SK-N-SH (cell line): ENCODE data around the gene COPZ1. TPM values are rescaled to one million over a fixed set of nuclear protein-coding genes. Genes with fewer than 3 reads are reported as not detected.
A peak's percentile ranks its signal among the peaks of the same experiment; 100 is the strongest.
"Not testable (repeated sequence)": the region's sequence is repeated elsewhere in the genome, so short reads cannot be mapped to it uniquely, and the experiment has no call there.

Experiments used
- CTCF ChIA-PET: fragments of 300-600, 350-600 bp; formaldehyde crosslinking; extraction: SDS; loops from one replicate; lab custom pipeline; 2021; lab: Yijun Ruan, JAX
- POLR2A ChIA-PET: fragments of 350-600 bp; sonication (Branson Sonifier 250); formaldehyde crosslinking; extraction: SDS; loops from one replicate; lab custom pipeline; 2020; ENCODE audit warnings: antibody characterized with exemption, inconsistent platforms; lab: Yijun Ruan, JAX
- DNase-seq: peaks from one replicate; pipeline ENCODE4 v3.0.0; 2012
- H2AFZ ChIP-seq: fragments of 200-600 bp; sonication (generic); 2 replicates; pipeline ENCODE4 v1.8.1; 2016; ENCODE audit warnings: antibody characterized with exemption, mild to moderate bottlenecking, low read depth
- H3F3A ChIP-seq: fragments of 200-600 bp; sonication (generic); replicated peaks from 2 replicates; pipeline ENCODE3; 2016; ENCODE audit warnings: antibody characterized with exemption, mild to moderate bottlenecking; ENCODE audit not compliant: insufficient read depth
- H3K27ac ChIP-seq, 2 experiments: fragments of 200-500 bp in 1 of 2; fragments of 200-600 bp in 1 of 2; sonication (Bioruptor generic) in 1 of 2; sonication (generic), shearing (Covaris generic) in 1 of 2; 2 replicates each; pipeline versions ENCODE4 v1.5.1 to v1.6.1; 2014 to 2016; ENCODE audit warnings: low read depth in 2 of 2, inconsistent platforms in 1 of 2, low read length in 1 of 2, mild to moderate bottlenecking in 1 of 2, mixed read lengths in 1 of 2
- H3K27me3 ChIP-seq: fragments of 200-600 bp; sonication (generic), shearing (Covaris generic); 2 replicates; pipeline ENCODE4 v1.6.1; 2016; ENCODE audit warnings: mixed run types; ENCODE audit not compliant: insufficient read depth
- H3K36me3 ChIP-seq, 2 experiments: fragments of 200-500 bp in 1 of 2; fragments of 200-600 bp in 1 of 2; sonication (Bioruptor generic) in 1 of 2; sonication (generic) in 1 of 2; replicated peaks in 1 of 2; 2 replicates each; pipeline versions ENCODE3 to v1.5.1; 2014 to 2016; ENCODE audit warnings: low read length in 1 of 2, mild to moderate bottlenecking in 1 of 2; ENCODE audit not compliant: insufficient read depth in 2 of 2, control insufficient read depth in 1 of 2
- H3K4me1 ChIP-seq, 2 experiments: fragments of 200-500 bp in 1 of 2; fragments of 200-600 bp in 1 of 2; sonication (Bioruptor generic) in 1 of 2; sonication (generic), shearing (Covaris generic) in 1 of 2; 2 replicates each; pipeline versions ENCODE4 v1.5.1 to v1.6.1; 2014 to 2016; ENCODE audit warnings: low read depth in 1 of 2, low read length in 1 of 2, mixed run types in 1 of 2; ENCODE audit not compliant: insufficient read depth in 2 of 2, control insufficient read depth in 1 of 2
- H3K4me2 ChIP-seq: fragments of 200-600 bp; sonication (generic), shearing (Covaris generic); 2 replicates; pipeline ENCODE4 v1.6.1; 2017; ENCODE audit warnings: mixed run types
- H3K4me3 ChIP-seq, 2 experiments: fragments of 200-500 bp in 1 of 2; fragments of 200-600 bp in 1 of 2; sonication (Bioruptor generic) in 1 of 2; sonication (generic), shearing (Covaris generic) in 1 of 2; 2 replicates each; pipeline versions ENCODE4 v1.5.1 to v1.8.1; 2014 to 2016; ENCODE audit warnings: low read depth in 2 of 2, inconsistent platforms in 1 of 2, low read length in 1 of 2, mild to moderate bottlenecking in 1 of 2, mixed read lengths in 1 of 2, moderate library complexity in 1 of 2
- H3K79me2 ChIP-seq: fragments of 200-600 bp; sonication (generic); 2 replicates; pipeline ENCODE4 v1.8.1; 2017; ENCODE audit warnings: mild to moderate bottlenecking; ENCODE audit not compliant: insufficient read depth
- H3K9ac ChIP-seq: fragments of 200-600 bp; sonication (generic); 2 replicates; pipeline ENCODE4 v1.6.1; 2017; ENCODE audit warnings: mixed run types
- H3K9me2 ChIP-seq: fragments of 200-600 bp; sonication (generic); 2 replicates; pipeline ENCODE4 v1.6.1; 2017; ENCODE audit warnings: mixed run types
- H3K9me3 ChIP-seq: fragments of 200-600 bp; sonication (generic); 2 replicates; pipeline ENCODE4 v1.6.1; 2017; ENCODE audit warnings: mixed run types, mild to moderate bottlenecking, moderate library complexity
- H4K20me1 ChIP-seq: fragments of 200-600 bp; sonication (generic); 2 replicates; pipeline ENCODE4 v1.6.1; 2017; ENCODE audit warnings: mild to moderate bottlenecking, mixed run types; ENCODE audit not compliant: insufficient read depth
- CHD2 ChIP-seq: fragments of 150-350 bp; IDR thresholded peaks from 2 replicates; pipeline ENCODE4 v1.6.1; 2018; ENCODE audit warnings: low read length; ENCODE audit not compliant: partially characterized antibody
- EP300 ChIP-seq, 2 experiments: IDR thresholded peaks; 2 replicates each; pipeline versions ENCODE4 v1.4.0 to v1.6.1; 2012; ENCODE audit warnings: borderline replicate concordance in 1 of 2, low read depth in 1 of 2, low read length in 1 of 2
- EZH2phosphoT487 ChIP-seq: fragments of 200-600 bp; sonication (generic); IDR thresholded peaks from 2 replicates; pipeline ENCODE4 v1.6.1; 2017; ENCODE audit warnings: low read depth, mixed run types, mild to moderate bottlenecking, antibody characterized with exemption, moderate library complexity, borderline replicate concordance
- GATA2 ChIP-seq: sonication (generic); formaldehyde crosslinking; IDR thresholded peaks from 2 replicates; pipeline ENCODE4 v1.5.0; 2020; ENCODE audit warnings: mild to moderate bottlenecking, missing genetic modification reagents
- IRF3 ChIP-seq: fragments of 150-350 bp; IDR thresholded peaks from 2 replicates; pipeline ENCODE4 v1.6.1; 2016; ENCODE audit warnings: mild to moderate bottlenecking, low read depth, low read length
- MEF2A ChIP-seq: IDR thresholded peaks from 2 replicates; pipeline ENCODE4 v1.4.0; 2012; ENCODE audit warnings: low read depth, borderline replicate concordance
- POLR2AphosphoS5 ChIP-seq: IDR thresholded peaks from 2 replicates; pipeline ENCODE4 v1.6.1; 2012; ENCODE audit warnings: low read depth, low read length
- REST ChIP-seq: IDR thresholded peaks from 2 replicates; pipeline ENCODE4 v1.6.1; 2012; ENCODE audit warnings: mild to moderate bottlenecking, low read depth, low read length, moderate library complexity
- RXRA ChIP-seq: IDR thresholded peaks from 2 replicates; pipeline ENCODE4 v1.4.0; 2012; ENCODE audit warnings: low read depth, mild to moderate bottlenecking, borderline replicate concordance
- TEAD4 ChIP-seq: IDR thresholded peaks from 2 replicates; pipeline ENCODE4 v1.4.0; 2012; ENCODE audit warnings: mild to moderate bottlenecking, borderline replicate concordance; ENCODE audit not compliant: insufficient read depth
- USF1 ChIP-seq: IDR thresholded peaks from 2 replicates; pipeline ENCODE4 v1.4.0; 2012; ENCODE audit warnings: low read depth, borderline replicate concordance
- WGBS: methylation state at CpG from one replicate; pipeline ENCODE4 v1.1.6; 2017; ENCODE audit warnings: low lambda C conversion rate; 5-methylcytosine and 5-hydroxymethylcytosine counted together
- polyA plus RNA-seq, 3 experiments: library from polyadenylated mRNA; depleted of rRNA; stranded (reverse); fragments of >200 nt; gene quantifications; 2 replicates each; pipeline ENCODE4 v1.2.3, GENCODE V29; 2012

COPZ1 gene
- polyA plus RNA-seq, 1 of the 3 experiments (the other 2 are of a cell fraction): 111 TPM

- peaks cover 52% of the 10 kb centered on the region for H4K20me1 ChIP-seq
- POLR2A ChIA-PET: interaction anchor here (1.0 to 3.5 kb wide), 8 partner anchors 10 to 78 kb away, joined by 3 to 36 read pairs (median 10); no protein-coding TSS in a partner anchor
- DNase-seq, H3K27me3 ChIP-seq, H3K9me2 ChIP-seq, H3K9me3 ChIP-seq, H2AFZ ChIP-seq: not testable (repeated sequence)
- peak overlapping the region; percentile 80 to 88 for H3K4me3 ChIP-seq
- WGBS: under 1% methylated on average over 10 of the region's 10 CpGs
- H3K36me3 ChIP-seq: peaks cover 45 to 47% of the 10 kb centered on the region in 2 experiments
- H3K4me1 ChIP-seq: peaks cover 17 to 32% of the 10 kb centered on the region in 2 experiments; a peak in 3 of 4 replicates
- H3K4me2 ChIP-seq: peak overlapping the region; percentile 98
- H3K79me2 ChIP-seq: peaks cover 84% of the 10 kb centered on the region
- peak overlapping the region; percentile 98 for H3K9ac ChIP-seq
- CTCF ChIA-PET: interaction anchor here (0.7 to 2.9 kb wide), 8 partner anchors 9 to 98 kb away, joined by 3 to 13 read pairs (median 4); partner anchors contain the start of gene COPZ1
- peaks cover 61% of the 10 kb centered on the region for H3F3A ChIP-seq
- peak overlapping the region; percentile 93 to 96 for H3K27ac ChIP-seq
These were observed 43.7 kb upstream of the COPZ1 start for GRCh38 chr12:54281261-54281638.

- 0% methylated on average over 4 of the region's 4 CpGs for WGBS
- H3K9me3 ChIP-seq, H3K9me2 ChIP-seq, H3K27me3 ChIP-seq, DNase-seq, H2AFZ ChIP-seq: not testable (repeated sequence)
- peak overlapping the region; percentile 98 for H3K9ac ChIP-seq
- peak overlapping the region; percentile 80 to 88 for H3K4me3 ChIP-seq
- H3K36me3 ChIP-seq: peaks cover 50 to 52% of the 10 kb centered on the region in 2 experiments
- ChIA-PET POLR2A (interaction anchor here (1.0 to 3.5 kb wide), 8 partner anchors 10 to 77 kb away, joined by 3 to 36 read pairs (median 10); no protein-coding TSS in a partner anchor), CTCF (interaction anchor here (0.7 to 2.9 kb wide), 8 partner anchors 9 to 97 kb away, joined by 3 to 13 read pairs (median 4); partner anchors contain the start of gene COPZ1)
- peak overlapping the region; percentile 98 for H3K4me2 ChIP-seq
- peaks cover 57% of the 10 kb centered on the region for H4K20me1 ChIP-seq
- peaks cover 62% of the 10 kb centered on the region for H3F3A ChIP-seq
- peaks cover 13 to 32% of the 10 kb centered on the region in 2 experiments; a peak in 3 of 4 replicates for H3K4me1 ChIP-seq
- H3K79me2 ChIP-seq: peaks cover 84% of the 10 kb centered on the region
- peak overlapping the region; percentile 93 to 96 for H3K27ac ChIP-seq
These were observed 43.2 kb upstream of the COPZ1 start for GRCh38 chr12:54281694-54282093.

- peaks cover 76% of the 10 kb centered on the region for H3F3A ChIP-seq
- no peaks in the 10 kb centered on the region for H3K9me2 ChIP-seq
- peaks cover 69% of the 10 kb centered on the region for H4K20me1 ChIP-seq
- no peaks in the 10 kb centered on the region for H3K9me3 ChIP-seq
- peak overlapping the region; percentile 98 for H3K9ac ChIP-seq
- H3K4me2 ChIP-seq: peak overlapping the region; percentile 98
- H3K36me3 ChIP-seq: peaks cover 57 to 66% of the 10 kb centered on the region in 2 experiments
- no peak for DNase-seq
- ChIA-PET CTCF (interaction anchor here (0.6 to 5.1 kb wide), 7 partner anchors 12 to 77 kb away, joined by 3 to 33 read pairs (median 4); no protein-coding TSS in a partner anchor), POLR2A (interaction anchor here (1.1 to 1.8 kb wide), 3 partner anchors 42 to 76 kb away, joined by 3 to 6 read pairs (median 4); partner anchors contain the start of gene COPZ1)
- H3K4me3 ChIP-seq: peak overlapping the region; percentile 80 to 88
- H3K27ac ChIP-seq: peak overlapping the region in 1 of 2 experiments; percentile 93; a peak in 1 of 4 replicates
- peaks cover 71% of the 10 kb centered on the region for H3K79me2 ChIP-seq
- no peaks in the 10 kb centered on the region for H3K27me3 ChIP-seq
- H3K4me1 ChIP-seq: peaks cover 13 to 28% of the 10 kb centered on the region in 2 experiments; a peak in 3 of 4 replicates
- no peak overlapping the region for H2AFZ ChIP-seq
- 4% methylated on average over 11 of the region's 11 CpGs for WGBS
- TF ChIP-seq CHD2: no peak
- no peak for TF ChIP-seq TEAD4
- no peak for TF ChIP-seq GATA2 (CRISPR knock-in tag)
- TF ChIP-seq MEF2A: no peak
- no peak; the same call in 1 of the 2 replicates for TF ChIP-seq POLR2AphosphoS5
- TF ChIP-seq USF1: no peak
- no peak for TF ChIP-seq REST
- no peak for TF ChIP-seq EZH2phosphoT487
- TF ChIP-seq RXRA: no peak
- no peak for TF ChIP-seq EP300 (IDR thresholded peaks at IDR 0.05; ENCODE audit: borderline replicate concordance in 1 of 2, low read depth in 1 of 2, low read length in 1 of 2)
- TF ChIP-seq IRF3: no peak
These were observed 41.9 kb upstream of the COPZ1 start for GRCh38 chr12:54282949-54283593.
